Muscle layer of duodenum (tissue), 2 donors: ENCODE data around the gene GABBR1.

Experiments used
- H3K27ac ChIP-seq: one replicate; pipeline ENCODE4 v1.7.0; 2013; ENCODE audit warnings: mild to moderate bottlenecking, low read length
- H3K27me3 ChIP-seq: one replicate; pipeline ENCODE4 v1.7.0; 2013; ENCODE audit warnings: low read depth, mild to moderate bottlenecking, control low read depth, low read length
- H3K36me3 ChIP-seq, 2 donors: one replicate each; pipeline ENCODE4 v1.7.0; 2013; ENCODE audit warnings: low read length in 2 of 2, control low read depth in 1 of 2, mild to moderate bottlenecking in 1 of 2; ENCODE audit not compliant: insufficient read depth in 2 of 2, control insufficient read depth in 1 of 2
- H3K4me1 ChIP-seq, 2 donors: one replicate each; pipeline ENCODE4 v1.7.0; 2013; ENCODE audit warnings: low read length in 2 of 2, mild to moderate bottlenecking in 2 of 2, control low read depth in 1 of 2, moderate library complexity in 1 of 2; ENCODE audit not compliant: insufficient read depth in 2 of 2, control insufficient read depth in 1 of 2
- H3K4me3 ChIP-seq, 2 donors: one replicate each; pipeline ENCODE4 v1.7.0; 2013; ENCODE audit warnings: low read length in 2 of 2, low read depth in 1 of 2, mild to moderate bottlenecking in 1 of 2
- H3K9me3 ChIP-seq, 2 donors: one replicate each; pipeline ENCODE4 v1.7.0; 2013; ENCODE audit warnings: low read length in 2 of 2, control low read depth in 1 of 2, mild to moderate bottlenecking in 1 of 2; ENCODE audit not compliant: control insufficient read depth in 1 of 2
- donor health status: healthy.

Gene GABBR1

GRCh38 chr6:29589423-29590048, 43.4 kb downstream of the GABBR1 start:
- Histone ChIP-seq H3K4me1 (peaks cover 0 to 3% of the 10 kb centered on the region in 2 donors), H3K36me3 (no peaks in the 10 kb centered on the region), H3K27ac (no peak overlapping the region), H3K27me3 (no peaks in the 10 kb centered on the region), H3K4me3 (no peak overlapping the region), H3K9me3 (no peaks in the 10 kb centered on the region)

- H3K9me3 ChIP-seq: no peaks in the 10 kb centered on the region
- H3K4me3 ChIP-seq: no peak within 1 kb of the TSS
- H3K27me3 ChIP-seq: no peaks in the 10 kb centered on the region
- H3K4me1 ChIP-seq: no peaks in the 10 kb centered on the region
- H3K36me3 ChIP-seq: no peaks in the 10 kb centered on the region
- H3K27ac ChIP-seq: no peak within 1 kb of the TSS
Measured at GRCh38 chr6:29584821-29585220, 48.2 kb downstream of the GABBR1 start, which contains the start of gene OR2H2. Gene OR2H2 (plus strand): TSS chr6:29585121. CDS start chr6:29587945, 2,824 bp downstream.

GRCh38 chr6:29577544-29577943, 55.4 kb downstream of the GABBR1 start:
- Histone ChIP-seq H3K4me3 (no peak overlapping the region), H3K27ac (no peak overlapping the region), H3K36me3 (no peaks in the 10 kb centered on the region), H3K9me3 (no peaks in the 10 kb centered on the region), H3K4me1 (no peaks in the 10 kb centered on the region), H3K27me3 (no peaks in the 10 kb centered on the region)

GRCh38 chr6:29576056-29576455, 56.9 kb downstream of the GABBR1 start:
- Histone ChIP-seq H3K27ac (no peak overlapping the region), H3K9me3 (no peaks in the 10 kb centered on the region), H3K27me3 (no peaks in the 10 kb centered on the region), H3K4me3 (no peak overlapping the region), H3K36me3 (no peaks in the 10 kb centered on the region), H3K4me1 (no peaks in the 10 kb centered on the region)

- no peaks in the 10 kb centered on the region for H3K9me3 ChIP-seq
- H3K27me3 ChIP-seq: no peaks in the 10 kb centered on the region
- H3K27ac ChIP-seq: no peak overlapping the region
- no peaks in the 10 kb centered on the region for H3K4me1 ChIP-seq
- H3K4me3 ChIP-seq: no peak overlapping the region
- H3K36me3 ChIP-seq: no peaks in the 10 kb centered on the region
Measured at GRCh38 chr6:29567991-29568390, 65.0 kb downstream of the GABBR1 start.

GRCh38 chr6:29567541-29567940, 65.4 kb downstream of the GABBR1 start:
- no peaks in the 10 kb centered on the region for H3K9me3 ChIP-seq
- H3K36me3 ChIP-seq: no peaks in the 10 kb centered on the region
- no peak overlapping the region for H3K4me3 ChIP-seq
- H3K27me3 ChIP-seq: no peaks in the 10 kb centered on the region
- H3K4me1 ChIP-seq: no peaks in the 10 kb centered on the region
- no peak overlapping the region for H3K27ac ChIP-seq

- Histone ChIP-seq H3K27me3 (no peaks in the 10 kb centered on the region), H3K36me3 (no peaks in the 10 kb centered on the region), H3K4me1 (no peaks in the 10 kb centered on the region), H3K27ac (no peak overlapping the region), H3K9me3 (no peaks in the 10 kb centered on the region), H3K4me3 (no peak overlapping the region)
Measured at GRCh38 chr6:29566856-29567255, 66.1 kb downstream of the GABBR1 start.

- Histone ChIP-seq H3K4me1 (no peaks in the 10 kb centered on the region), H3K4me3 (no peak overlapping the region), H3K36me3 (no peaks in the 10 kb centered on the region), H3K27me3 (no peaks in the 10 kb centered on the region), H3K27ac (no peak overlapping the region), H3K9me3 (no peaks in the 10 kb centered on the region)
Measured at GRCh38 chr6:29564875-29565274, 68.1 kb downstream of the GABBR1 start.

- Histone ChIP-seq H3K27me3 (no peaks in the 10 kb centered on the region), H3K9me3 (no peaks in the 10 kb centered on the region)
Measured at GRCh38 chr6:29563435-29563965, 69.5 kb downstream of the GABBR1 start.

GRCh38 chr6:29561606-29562181, 71.3 kb downstream of the GABBR1 start:
- Histone ChIP-seq H3K4me3 (no peak overlapping the region), H3K9me3 (no peaks in the 10 kb centered on the region), H3K27ac (no peak overlapping the region), H3K27me3 (no peaks in the 10 kb centered on the region), H3K4me1 (no peaks in the 10 kb centered on the region), H3K36me3 (no peaks in the 10 kb centered on the region)

More at GRCh38 chr6:29563435-29563965, 69.5 kb downstream of the GABBR1 start:
- Histone ChIP-seq H3K36me3 (no peaks in the 10 kb centered on the region), H3K4me1 (no peaks in the 10 kb centered on the region), H3K4me3 (no peak overlapping the region), H3K27ac (no peak overlapping the region)

GRCh38 chr6:29561091-29561490, 71.9 kb downstream of the GABBR1 start:
- H3K36me3 ChIP-seq: no peaks in the 10 kb centered on the region
- H3K4me1 ChIP-seq: no peaks in the 10 kb centered on the region
- no peaks in the 10 kb centered on the region for H3K27me3 ChIP-seq
- no peaks in the 10 kb centered on the region for H3K9me3 ChIP-seq
- no peak overlapping the region for H3K27ac ChIP-seq
- H3K4me3 ChIP-seq: no peak overlapping the region
